ENCODE results near the gene PRKCZ. TPM values are rescaled to one million over a fixed set of nuclear protein-coding genes. Genes with fewer than 3 reads are reported as not detected.

PRKCZ gene
- total and polyA plus RNA-seq, 7 donors, result 0.07 to 2.3 (median 0.42) TPM; not detected in 1

GRCh38 chr1:2056955-2057590 is 6.9 kb downstream of the PRKCZ start:
- TF ChIP-seq CTCF (IDR thresholded peaks at IDR 0.05), result no peak
- intact Hi-C loops (cut with DNase I), result no loop called here
- no peaks in the 10 kb centered on the region for H3K9me3 ChIP-seq
- no peak overlapping the region for H3K27ac ChIP-seq
- no peak for DNase-seq
- no peaks in the 10 kb centered on the region for H3K36me3 ChIP-seq (ENCODE audit: insufficient read depth in 1 of 2, low read depth in 1 of 2)
- no peak for ATAC-seq
- H3K4me3 ChIP-seq, result no peak overlapping the region
- 85 to 91% (median 87%) methylated on average over 25 of the region's 25 CpGs for WGBS, 3 donors
- H3K27me3 ChIP-seq (ENCODE audit: insufficient read depth in 3 of 3, low read length in 2 of 3), result peaks cover 0 to 27% (median 3%) of the 10 kb centered on the region in 3 donors
- H3K4me1 ChIP-seq, result no peaks in the 10 kb centered on the region

DNA sequence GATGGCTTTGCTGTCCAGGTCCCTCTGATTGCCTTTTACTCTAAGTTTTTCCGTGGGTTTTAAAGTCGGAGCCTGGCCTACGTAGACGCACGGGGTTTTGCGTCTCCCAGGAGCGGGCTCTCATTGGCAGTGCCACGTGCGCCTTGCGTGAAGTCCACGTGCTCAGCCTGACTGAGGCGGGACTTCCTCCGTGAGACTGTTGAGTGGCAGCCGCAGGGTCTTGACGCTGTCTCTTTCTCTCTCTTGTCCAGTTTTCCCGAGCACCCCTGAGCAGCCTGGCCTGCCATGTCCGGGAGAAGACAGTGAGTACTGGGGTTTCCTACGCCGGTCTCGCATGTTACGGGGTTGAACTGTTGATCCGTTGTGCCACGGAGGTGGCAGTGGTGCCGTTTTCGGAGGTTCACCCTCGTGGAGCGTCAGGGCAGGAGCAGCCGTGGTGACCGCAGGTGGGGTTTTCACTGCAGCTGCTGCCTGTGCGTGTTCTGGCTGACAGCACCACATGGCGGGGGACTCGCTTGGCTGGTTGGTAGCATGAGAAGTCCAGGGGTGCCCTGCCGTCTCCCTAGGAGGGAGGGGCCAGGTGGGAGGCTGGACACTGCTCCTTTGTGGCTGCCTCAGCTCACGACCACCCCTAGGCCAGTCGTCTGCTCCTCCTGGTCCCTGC is 9.2 kb downstream of the PRKCZ start:
- peaks cover 0 to 19% (median 3%) of the 10 kb centered on the region in 3 donors for H3K27me3 ChIP-seq (ENCODE audit: insufficient read depth in 3 of 3, low read length in 2 of 3)
- H3K9me3 ChIP-seq, result no peaks in the 10 kb centered on the region
- H3K4me1 ChIP-seq, result no peaks in the 10 kb centered on the region
- H3K4me3 ChIP-seq, result no peak overlapping the region
- no peaks in the 10 kb centered on the region for H3K36me3 ChIP-seq (ENCODE audit: insufficient read depth in 1 of 2, low read depth in 1 of 2)
- ATAC-seq, result no peak
- intact Hi-C loops (cut with DNase I), result no loop called here
- 67 to 76% (median 75%) methylated on average over 34 to 35 of the region's 35 CpGs for WGBS, 3 donors
- no peak overlapping the region for H3K27ac ChIP-seq
- DNase-seq, result no peak
- no peak for TF ChIP-seq CTCF (IDR thresholded peaks at IDR 0.05)

- H3K27me3 ChIP-seq (ENCODE audit: insufficient read depth in 3 of 3, low read length in 2 of 3), result peaks cover 0 to 19% (median 3%) of the 10 kb centered on the region in 3 donors
- DNase-seq (no peak), ATAC-seq (no peak)
- H3K9me3 ChIP-seq, result peaks cover 5% of the 10 kb centered on the region
- H3K27ac ChIP-seq, result no peak overlapping the region
- intact Hi-C loops (cut with DNase I), result no loop called here
- H3K4me1 ChIP-seq, result no peaks in the 10 kb centered on the region
- TF ChIP-seq CTCF (IDR thresholded peaks at IDR 0.05), result no peak
- no peak overlapping the region for H3K4me3 ChIP-seq
- 60 to 71% (median 71%) methylated on average over 14 to 15 of the region's 15 CpGs for WGBS, 3 donors
- H3K36me3 ChIP-seq (ENCODE audit: insufficient read depth in 1 of 2, low read depth in 1 of 2), result no peaks in the 10 kb centered on the region
Measured at GRCh38 chr1:2060072-2060471, 9.9 kb downstream of the PRKCZ start.

DNA sequence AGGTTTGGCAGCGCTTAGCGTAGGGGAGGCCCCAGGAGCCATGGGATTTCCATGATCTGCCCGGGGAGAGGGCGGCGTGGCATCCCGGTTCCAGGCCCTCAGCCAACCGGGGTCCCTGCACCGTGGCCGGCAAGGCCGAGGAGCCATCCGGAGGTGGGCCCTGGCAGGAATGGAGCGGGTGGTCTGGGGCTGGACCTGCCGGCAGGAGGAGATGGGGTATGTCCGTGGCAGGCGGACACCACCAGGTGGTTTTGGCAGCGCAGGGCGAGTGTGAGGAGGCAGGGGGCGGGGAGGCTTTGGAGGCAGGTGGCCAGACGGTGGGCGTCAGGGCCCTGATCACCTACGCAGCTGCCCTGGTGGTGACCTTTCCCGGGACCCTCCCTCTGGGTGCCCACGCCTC is 10.3 kb downstream of the PRKCZ start:
- peaks cover 0 to 19% (median 3%) of the 10 kb centered on the region in 3 donors for H3K27me3 ChIP-seq (ENCODE audit: insufficient read depth in 3 of 3, low read length in 2 of 3)
- ATAC-seq (no peak), DNase-seq (no peak)
- H3K9me3 ChIP-seq, result peaks cover 5% of the 10 kb centered on the region
- no peak overlapping the region for H3K27ac ChIP-seq
- intact Hi-C loops (cut with DNase I), result no loop called here
- H3K4me1 ChIP-seq, result no peaks in the 10 kb centered on the region
- 77 to 79% (median 79%) methylated on average over 21 to 23 of the region's 23 CpGs for WGBS, 3 donors
- H3K4me3 ChIP-seq, result no peak overlapping the region
- H3K36me3 ChIP-seq (ENCODE audit: insufficient read depth in 1 of 2, low read depth in 1 of 2), result no peaks in the 10 kb centered on the region
- no peak for TF ChIP-seq CTCF (IDR thresholded peaks at IDR 0.05)

Measured in psoas muscle (tissue), 8 donors.